Measurements from ENCODE around the gene DHRS2. TPM values are rescaled to one million over a fixed set of nuclear protein-coding genes. Genes with fewer than 3 reads are reported as not detected.
"Not testable (repeated sequence)": the region's sequence is repeated elsewhere in the genome, so short reads cannot be mapped to it uniquely, and the experiment has no call there.

Gene DHRS2
- total and polyA plus RNA-seq, 2 of the 13 experiments (the other 11 are each of a cell fraction or from before 2014, with no cell fraction given) = 1,621 to 3,021 TPM

GRCh38 chr14:23689709-23690514, 53.7 kb downstream of the DHRS2 start (continued):
- peak; percentile 83 for TF ChIP-seq ZSCAN21 (CRISPR knock-in tag; IDR thresholded peaks at IDR 0.05; ENCODE audit: borderline replicate concordance)
- TF ChIP-seq ZBTB49 (CRISPR knock-in tag; IDR thresholded peaks at IDR 0.05; ENCODE audit: borderline replicate concordance) = 0 out of 2 replicates have a peak, but pooled peaks have one; percentile 57
- peak; percentile 22; the same call in 1 of the 2 replicates for TF ChIP-seq ZNF138 (CRISPR knock-in tag; IDR thresholded peaks at IDR 0.05; ENCODE audit: low read depth)
- 0 out of 2 replicates have a peak, but pooled peaks have one; percentile 6 for TF ChIP-seq HCFC1 (IDR thresholded peaks at IDR 0.05; ENCODE audit: low read depth, low read length)
- peak; percentile 92 for TF ChIP-seq KDM4B (CRISPR knock-in tag; IDR thresholded peaks at IDR 0.05)
- peak; percentile 81; the same call in 1 of the 2 replicates for TF ChIP-seq ZNF772 (CRISPR knock-in tag; IDR thresholded peaks at IDR 0.05)
- TF ChIP-seq ZNF746 (CRISPR knock-in tag; IDR thresholded peaks at IDR 0.05) = peak; percentile 73; the same call in 1 of the 2 replicates
- TF ChIP-seq NR2F6 (IDR thresholded peaks at IDR 0.05) = peak; percentile 65
- peak; percentile 75 for TF ChIP-seq NR2F6 (CRISPR knock-in tag; IDR thresholded peaks at IDR 0.05)
- 0 out of 2 replicates have a peak, but pooled peaks have one; percentile 34 for TF ChIP-seq AHR (CRISPR knock-in tag; IDR thresholded peaks at IDR 0.05)
- TF ChIP-seq ZFP90 (CRISPR knock-in tag; IDR thresholded peaks at IDR 0.05; ENCODE audit: borderline replicate concordance) = peak; percentile 79; the same call in 1 of the 2 replicates
- TF ChIP-seq ZNF605 (CRISPR knock-in tag; IDR thresholded peaks at IDR 0.05) = peak; percentile 81; the same call in 1 of the 2 replicates
- TF ChIP-seq RARA (CRISPR knock-in tag; IDR thresholded peaks at IDR 0.05) = peak; percentile 67
- TF ChIP-seq EP300 (IDR thresholded peaks at IDR 0.05; ENCODE audit: low read depth in 2 of 2, low read length in 2 of 2) = peak; percentile 53 to 83; a peak in 3 of 4 replicates
- TF ChIP-seq EP300 (CRISPR knock-in tag; IDR thresholded peaks at IDR 0.05; ENCODE audit: borderline replicate concordance) = peak; percentile 78
- 0 out of 2 replicates have a peak, but pooled peaks have one; percentile 27 for TF ChIP-seq KDM3A (CRISPR knock-in tag; IDR thresholded peaks at IDR 0.05; ENCODE audit: low read depth)
- TF ChIP-seq TRIM24 (CRISPR knock-in tag; IDR thresholded peaks at IDR 0.05) = peak; percentile 87; the same call in 1 of the 2 replicates
- TF ChIP-seq CREM (IDR thresholded peaks at IDR 0.05) = peak; percentile 63; the same call in 1 of the 2 replicates
- TF ChIP-seq CREM (CRISPR knock-in tag; IDR thresholded peaks at IDR 0.05) = not testable (repeated sequence)
- TF ChIP-seq ZNF350 (CRISPR knock-in tag; IDR thresholded peaks at IDR 0.05; ENCODE audit: borderline replicate concordance, low read depth) = peak; percentile 90
- TF ChIP-seq TARDBP (CRISPR knock-in tag; IDR thresholded peaks at IDR 0.05) = peak; percentile 93
- TF ChIP-seq RXRB (CRISPR knock-in tag; IDR thresholded peaks at IDR 0.05; ENCODE audit: borderline replicate concordance) = peak; percentile 71
- TF ChIP-seq ATF7-NPFF (CRISPR knock-in tag; IDR thresholded peaks at IDR 0.05; ENCODE audit: low read depth) = peak; percentile 23; the same call in 1 of the 2 replicates
- TF ChIP-seq GFI1 (CRISPR knock-in tag; IDR thresholded peaks at IDR 0.05; ENCODE audit: borderline replicate concordance) = peak; percentile 57; the same call in 1 of the 2 replicates
- peak; percentile 58; the same call in 1 of the 2 replicates for TF ChIP-seq ZNF770 (CRISPR knock-in tag; IDR thresholded peaks at IDR 0.05)
- peak; percentile 95 for TF ChIP-seq GATAD2A (CRISPR knock-in tag; IDR thresholded peaks at IDR 0.05)
- TF ChIP-seq PRPF4 (IDR thresholded peaks at IDR 0.05; ENCODE audit: low read depth, low read length, poor library complexity, severe bottlenecking) = peak; percentile 45
- TF ChIP-seq ZNF160 (CRISPR knock-in tag; IDR thresholded peaks at IDR 0.05) = peak; percentile 50; the same call in 1 of the 2 replicates

Data from HepG2 (cell line).